ENCODE results near the gene FXYD4.
"Not testable (repeated sequence)": the region's sequence is repeated elsewhere in the genome, so short reads cannot be mapped to it uniquely, and the experiment has no call there.

Gene FXYD4

GRCh38 chr10:43421201-43421507 lies 49.7 kb downstream of the FXYD4 start:
- no peak for DNase-seq

GRCh38 chr10:43421519-43421918 lies 50.1 kb downstream of the FXYD4 start:
- no peak for DNase-seq

GRCh38 chr10:43421944-43422343 lies 50.5 kb downstream of the FXYD4 start:
- DNase-seq: not testable (repeated sequence)

GRCh38 chr10:43424416-43424815 lies 53.0 kb downstream of the FXYD4 start:
- DNase-seq: peak; percentile 69

Measured in MV-4-11 (cell line).